Naive thymus-derived CD8-positive, alpha-beta T cell (primary cell): ENCODE measurements around the gene MTHFSD. TPM values are rescaled to one million over a fixed set of nuclear protein-coding genes. Genes with fewer than 3 reads are reported as not detected.
A peak's percentile ranks its signal among the peaks of the same experiment; 100 is the strongest.

ENCODE experiments used
- ATAC-seq, 2 donors: fragments of 150-1000 bp; cut with Tn5 transposase in 1 of 2; sonication (Bioruptor Pico), chemical (Tn5 transposase) in 1 of 2; 1 replicate in 1 of 2; 2 replicates in 1 of 2; pipeline ENCODE4 v1.10.0; 2021; ENCODE audit warnings: mild to moderate bottlenecking in 2 of 2, moderate library complexity in 2 of 2
- POLR2A ChIA-PET: fragments of 350-600 bp; sonication (Branson Sonifier 250); formaldehyde crosslinking; loops from one replicate; lab custom pipeline; 2021; ENCODE audit warnings: antibody characterized with exemption; lab: Charles Lee
- DNase-seq, 10 donors: peaks; one replicate each; pipeline versions ENCODE4 v3.0.0 to v3.0.0-alpha.2; 2020 to 2022
- H3K27ac Mint-ChIP-seq, 10 donors: one replicate each; pipeline ENCODE4 v1.8.0; 2020 to 2022; ENCODE audit warnings: mild to moderate bottlenecking in 10 of 10, mixed read lengths in 10 of 10, moderate library complexity in 4 of 10, inconsistent platforms in 1 of 10
- H3K27me3 Mint-ChIP-seq, 5 donors: one replicate each; pipeline ENCODE4 v1.8.0; 2021 to 2022; ENCODE audit warnings: mixed read lengths in 5 of 5
- H3K36me3 Mint-ChIP-seq, 3 donors: one replicate each; pipeline ENCODE4 v1.8.0; 2020 to 2022; ENCODE audit warnings: mixed read lengths in 3 of 3, mild to moderate bottlenecking in 2 of 3, inconsistent platforms in 1 of 3
- H3K4me1 Mint-ChIP-seq, 4 donors: one replicate each; pipeline ENCODE4 v1.8.0; 2021 to 2022; ENCODE audit warnings: mixed read lengths in 4 of 4
- H3K4me3 Mint-ChIP-seq, 10 donors: one replicate each; pipeline ENCODE4 v1.8.0; 2020 to 2022; ENCODE audit warnings: mild to moderate bottlenecking in 10 of 10, mixed read lengths in 10 of 10, moderate library complexity in 6 of 10, inconsistent platforms in 1 of 10
- H3K9me3 Mint-ChIP-seq, 9 donors: one replicate each; pipeline ENCODE4 v1.8.0; 2020 to 2022; ENCODE audit warnings: mixed read lengths in 9 of 9, mild to moderate bottlenecking in 3 of 9, inconsistent platforms in 1 of 9, moderate library complexity in 1 of 9
- polyA plus RNA-seq, 3 donors: library from polyadenylated mRNA; unstranded; fragments of 300-500 nt; fragmentation: Illumina TruSeq; gene quantifications; one replicate each; pipeline ENCODE4 v1.2.3, GENCODE V29; 2021
- total RNA-seq, 8 experiments: library from RNA in 2 of 8; stranded (reverse) in 2 of 8; gene quantifications; one replicate each; pipeline ENCODE4 v1.2.3 and lab custom pipeline; 2021 to 2026

Gene MTHFSD
- total and polyA plus RNA-seq, 5 experiments from 2014 or later = 9.8 to 41.6 (median 19.0) TPM

GRCh38 chr16:86524029-86524428 is 31.0 kb downstream of the MTHFSD start:
- POLR2A ChIA-PET = no interaction called here
- Mint-ChIP-seq H3K27ac (no peak overlapping the region), H3K4me3 (no peak overlapping the region), H3K9me3 (peaks cover 0 to 9% (median 0%) of the 10 kb centered on the region in 9 donors), H3K36me3 (peaks cover 0 to 9% (median 2%) of the 10 kb centered on the region in 3 donors), H3K27me3 (peaks cover 4 to 23% (median 12%) of the 10 kb centered on the region in 5 donors), H3K4me1 (peaks cover 3 to 10% (median 7%) of the 10 kb centered on the region in 4 donors)
- no peak for DNase-seq
- no peak for ATAC-seq

DNA sequence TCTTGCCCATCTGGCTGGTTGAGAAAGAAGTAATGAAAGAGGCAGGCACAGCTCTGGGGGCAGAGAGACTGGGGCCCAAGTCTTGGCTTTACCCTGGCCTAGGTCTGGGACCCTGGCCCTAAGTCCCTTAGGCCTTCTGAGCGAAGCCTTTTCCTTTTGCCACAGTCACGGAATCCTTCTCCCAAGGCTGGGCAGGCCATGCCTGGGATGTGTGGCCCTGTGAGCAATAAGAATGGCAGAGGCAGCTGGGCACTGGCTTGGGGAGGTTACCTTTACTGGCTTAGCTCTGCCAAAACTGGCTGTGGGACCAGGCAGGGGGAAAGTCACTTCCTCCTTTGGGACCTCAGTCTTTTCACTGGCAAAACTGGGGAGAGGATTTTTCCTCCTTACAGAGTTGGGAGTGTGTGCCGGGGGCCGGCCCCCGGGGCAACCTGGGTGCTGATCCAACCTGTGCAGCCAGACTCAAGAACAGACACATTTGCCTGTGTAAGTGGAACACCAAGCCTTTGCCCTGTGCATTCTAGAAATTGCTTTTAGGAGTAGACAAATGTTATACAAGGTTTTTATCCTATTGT is 31.8 kb downstream of the MTHFSD start:
- Mint-ChIP-seq H3K27ac (no peak overlapping the region), H3K9me3 (peaks cover 0 to 9% (median 0%) of the 10 kb centered on the region in 9 donors), H3K4me1 (peaks cover 3 to 11% (median 7%) of the 10 kb centered on the region in 4 donors), H3K4me3 (no peak overlapping the region), H3K36me3 (peaks cover 0 to 9% (median 2%) of the 10 kb centered on the region in 3 donors), H3K27me3 (peaks cover 7 to 30% (median 19%) of the 10 kb centered on the region in 5 donors)
- POLR2A ChIA-PET = no interaction called here
- DNase-seq (no peak), ATAC-seq (no peak)

GRCh38 chr16:86522634-86523033 is 32.4 kb downstream of the MTHFSD start:
- H3K27ac Mint-ChIP-seq = no peak overlapping the region
- peaks cover 0 to 9% (median 0%) of the 10 kb centered on the region in 9 donors for H3K9me3 Mint-ChIP-seq
- H3K4me1 Mint-ChIP-seq = peaks cover 3 to 11% (median 7%) of the 10 kb centered on the region in 4 donors
- no peak overlapping the region for H3K4me3 Mint-ChIP-seq
- POLR2A ChIA-PET = no interaction called here
- H3K27me3 Mint-ChIP-seq = peaks cover 7 to 37% (median 22%) of the 10 kb centered on the region in 5 donors
- DNase-seq (no peak), ATAC-seq (no peak)
- H3K36me3 Mint-ChIP-seq = peaks cover 0 to 7% (median 2%) of the 10 kb centered on the region in 3 donors

DNA sequence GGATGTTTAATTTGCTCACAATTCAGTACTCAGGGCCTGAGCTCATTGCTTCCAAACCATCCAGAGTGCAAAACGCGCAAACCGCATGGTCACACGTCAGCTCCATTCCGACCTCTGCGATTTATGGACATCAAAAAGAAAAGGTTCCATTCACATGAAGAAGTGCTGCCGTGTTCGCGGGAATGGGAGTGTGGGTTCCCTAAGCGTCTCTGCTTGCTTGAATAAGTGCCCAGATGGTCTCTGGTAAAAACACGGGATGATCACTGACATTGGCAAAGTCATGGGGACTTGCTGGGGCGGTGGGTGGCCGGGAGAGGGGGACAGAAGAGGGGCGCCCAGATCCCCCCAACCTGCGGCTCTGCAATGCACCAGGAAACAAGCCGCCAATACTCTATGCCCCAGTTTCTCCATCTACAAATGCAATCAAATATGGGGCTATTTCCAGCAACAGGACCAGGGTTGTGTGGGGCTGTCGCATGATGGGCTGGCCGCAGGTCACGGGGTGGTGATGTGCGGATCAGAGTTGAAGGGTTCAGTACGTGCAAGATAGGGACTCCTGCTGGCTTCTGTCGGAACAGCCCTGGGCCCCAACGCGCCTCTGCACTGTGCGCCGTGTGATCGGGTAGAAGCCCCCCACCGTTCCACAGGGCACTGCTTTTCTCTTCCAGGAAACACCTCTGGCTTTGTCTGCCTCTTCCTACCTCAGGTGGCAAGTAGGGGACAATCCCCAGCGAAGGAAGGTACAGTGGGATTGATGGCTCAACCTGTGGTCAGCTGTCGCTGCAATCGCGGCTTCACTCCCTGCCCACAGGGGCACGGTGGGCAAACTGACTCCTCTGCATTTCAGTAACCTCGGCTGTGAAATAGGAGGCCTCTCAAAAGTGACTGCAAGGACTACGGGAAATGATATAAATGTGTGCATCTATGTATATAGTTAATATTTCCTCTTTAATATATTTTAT is 33.5 kb downstream of the MTHFSD start:
- Mint-ChIP-seq H3K27ac (no peak overlapping the region), H3K36me3 (peaks cover 0 to 1% (median 0%) of the 10 kb centered on the region in 3 donors), H3K4me1 (peaks cover 4 to 11% (median 7%) of the 10 kb centered on the region in 4 donors), H3K9me3 (peaks cover 0 to 6% (median 0%) of the 10 kb centered on the region in 9 donors), H3K4me3 (peak overlapping the region in 1 of 10 donors; percentile 12), H3K27me3 (peaks cover 11 to 46% (median 29%) of the 10 kb centered on the region in 5 donors)
- ATAC-seq = no peak
- no peak for DNase-seq
- POLR2A ChIA-PET = no interaction called here

GRCh38 chr16:86520317-86521210 is 34.5 kb downstream of the MTHFSD start:
- H3K4me3 Mint-ChIP-seq = peak overlapping the region in 2 of 10 donors; percentile 10
- POLR2A ChIA-PET = no interaction called here

DNA sequence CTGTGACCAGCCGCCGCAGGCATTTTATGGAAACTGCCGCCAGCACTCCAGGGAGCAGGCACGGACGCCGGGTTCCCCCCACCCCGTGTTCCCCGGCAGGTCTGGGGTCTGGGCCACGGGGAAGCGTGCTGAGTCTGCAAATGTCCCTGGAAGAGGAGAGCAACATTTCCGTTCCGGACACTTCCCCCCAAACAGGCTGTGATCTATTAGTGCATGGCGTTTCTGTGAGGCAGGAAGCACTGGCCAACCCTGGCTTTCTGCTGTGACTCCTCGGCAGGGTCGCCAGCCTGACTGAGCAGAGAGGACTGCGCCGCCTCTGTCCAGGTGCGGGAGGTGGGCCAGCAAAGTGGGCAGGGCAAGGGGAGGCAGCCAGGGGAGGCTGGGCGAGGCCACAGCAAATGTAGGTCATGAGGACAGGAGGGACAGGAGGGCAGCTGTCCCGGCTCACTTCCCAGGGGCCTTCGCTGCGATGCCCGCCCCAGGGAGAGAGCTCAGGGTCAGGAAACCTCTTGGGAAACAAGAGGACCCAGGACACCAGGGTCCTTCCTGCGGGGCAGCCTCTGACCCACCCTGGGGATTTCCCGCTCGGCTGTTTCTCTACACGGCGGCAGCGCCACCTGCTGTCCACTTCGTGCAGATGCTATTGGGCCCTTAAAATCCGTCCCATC is 35.3 kb downstream of the MTHFSD start:
- Mint-ChIP-seq H3K4me1 (peaks cover 4 to 11% (median 7%) of the 10 kb centered on the region in 4 donors), H3K27me3 (peaks cover 15 to 58% (median 36%) of the 10 kb centered on the region in 5 donors), H3K4me3 (peak overlapping the region in 5 of 10 donors; percentile 10 to 54 (median 33)), H3K9me3 (no peaks in the 10 kb centered on the region), H3K27ac (peak overlapping the region in 1 of 10 donors; percentile 18), H3K36me3 (no peaks in the 10 kb centered on the region)
- DNase-seq (peak in 9 of 10 donors; percentile 8 to 48 (median 40)), ATAC-seq (peak in 1 of 2 donors; percentile 47)
- POLR2A ChIA-PET = no interaction called here

More at GRCh38 chr16:86520317-86521210, 34.5 kb downstream of the MTHFSD start:
- H3K4me1 Mint-ChIP-seq = peaks cover 4 to 11% (median 7%) of the 10 kb centered on the region in 4 donors
- no peaks in the 10 kb centered on the region for H3K9me3 Mint-ChIP-seq
- no peak for ATAC-seq
- peaks cover 11 to 53% (median 32%) of the 10 kb centered on the region in 5 donors for H3K27me3 Mint-ChIP-seq
- H3K36me3 Mint-ChIP-seq = no peaks in the 10 kb centered on the region
- DNase-seq = no peak
- peak overlapping the region in 3 of 10 donors; percentile 3 to 24 (median 21) for H3K27ac Mint-ChIP-seq

GRCh38 chr16:86519007-86519648 is 35.9 kb downstream of the MTHFSD start:
- H3K27me3 Mint-ChIP-seq = peaks cover 19 to 62% (median 41%) of the 10 kb centered on the region in 5 donors
- peaks cover 4 to 11% (median 7%) of the 10 kb centered on the region in 4 donors for H3K4me1 Mint-ChIP-seq
- no peak for DNase-seq
- peak overlapping the region in 1 of 10 donors; percentile 18 for H3K27ac Mint-ChIP-seq
- H3K36me3 Mint-ChIP-seq = no peaks in the 10 kb centered on the region
- POLR2A ChIA-PET = no interaction called here
- H3K4me3 Mint-ChIP-seq = peak overlapping the region in 4 of 10 donors; percentile 23 to 44 (median 38)
- no peaks in the 10 kb centered on the region for H3K9me3 Mint-ChIP-seq
- ATAC-seq = no peak

DNA sequence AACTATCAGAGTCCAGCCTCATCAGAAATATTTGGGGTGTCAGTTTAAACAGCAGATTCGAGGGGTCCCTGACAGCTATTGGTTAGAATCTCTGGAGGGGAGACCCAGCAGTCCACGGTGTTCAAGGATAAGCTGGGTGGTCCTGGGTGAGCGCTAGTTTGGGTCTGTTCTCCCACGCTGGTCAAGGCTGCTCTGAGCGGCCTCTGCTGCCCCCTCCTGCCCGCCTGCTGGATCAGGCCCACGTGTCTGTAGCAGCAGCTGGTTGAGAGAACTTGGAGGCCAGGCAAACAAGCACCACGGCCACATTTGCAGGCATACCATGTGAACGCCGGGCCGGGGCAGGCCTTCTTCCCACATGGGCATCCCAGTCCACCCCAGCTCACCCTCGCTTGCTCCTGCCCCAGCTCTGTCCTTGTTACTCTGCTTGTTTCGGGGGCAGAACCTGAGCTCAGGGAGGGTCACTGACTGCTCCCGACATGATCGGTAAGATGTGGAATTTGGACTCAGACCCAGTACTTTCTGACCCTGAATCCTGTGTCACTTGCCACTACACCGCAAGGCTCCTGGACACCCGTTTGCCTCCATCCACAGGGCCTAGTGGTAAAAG is 37.3 kb downstream of the MTHFSD start:
- H3K36me3 Mint-ChIP-seq = no peaks in the 10 kb centered on the region
- H3K27me3 Mint-ChIP-seq = peaks cover 27 to 73% (median 51%) of the 10 kb centered on the region in 5 donors
- no peaks in the 10 kb centered on the region for H3K9me3 Mint-ChIP-seq
- H3K4me3 Mint-ChIP-seq = no peak overlapping the region
- DNase-seq (peak in 1 of 10 donors; percentile 14), ATAC-seq (no peak)
- peaks cover 5 to 14% (median 9%) of the 10 kb centered on the region in 4 donors for H3K4me1 Mint-ChIP-seq
- POLR2A ChIA-PET = no interaction called here
- peak overlapping the region in 1 of 10 donors; percentile 2 for H3K27ac Mint-ChIP-seq

DNA sequence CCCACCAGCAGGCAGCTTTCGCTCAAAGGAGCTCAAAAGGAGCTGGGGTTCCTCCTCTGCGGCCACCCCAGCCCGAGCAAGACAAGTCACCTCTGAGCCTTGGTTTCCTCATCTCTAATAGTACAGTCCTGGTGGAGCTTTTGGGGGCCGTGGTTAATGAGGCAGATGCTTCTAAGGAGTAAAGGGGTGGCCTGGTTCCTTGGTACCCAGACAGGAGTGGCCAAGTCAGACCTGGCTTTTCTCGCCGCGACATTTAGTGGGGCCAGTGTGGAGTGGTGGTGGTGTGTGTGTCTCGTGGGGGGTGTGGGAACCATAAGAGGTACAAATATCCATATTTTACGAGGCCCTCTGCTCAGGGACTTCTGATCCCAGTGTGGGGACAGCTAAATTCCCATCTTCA is 38.0 kb downstream of the MTHFSD start:
- Mint-ChIP-seq H3K4me3 (no peak overlapping the region), H3K27me3 (peaks cover 27 to 78% (median 52%) of the 10 kb centered on the region in 5 donors), H3K9me3 (no peaks in the 10 kb centered on the region), H3K27ac (no peak overlapping the region), H3K36me3 (no peaks in the 10 kb centered on the region), H3K4me1 (peaks cover 5 to 14% (median 9%) of the 10 kb centered on the region in 4 donors)
- DNase-seq (no peak), ATAC-seq (no peak)
- POLR2A ChIA-PET = no interaction called here

DNA sequence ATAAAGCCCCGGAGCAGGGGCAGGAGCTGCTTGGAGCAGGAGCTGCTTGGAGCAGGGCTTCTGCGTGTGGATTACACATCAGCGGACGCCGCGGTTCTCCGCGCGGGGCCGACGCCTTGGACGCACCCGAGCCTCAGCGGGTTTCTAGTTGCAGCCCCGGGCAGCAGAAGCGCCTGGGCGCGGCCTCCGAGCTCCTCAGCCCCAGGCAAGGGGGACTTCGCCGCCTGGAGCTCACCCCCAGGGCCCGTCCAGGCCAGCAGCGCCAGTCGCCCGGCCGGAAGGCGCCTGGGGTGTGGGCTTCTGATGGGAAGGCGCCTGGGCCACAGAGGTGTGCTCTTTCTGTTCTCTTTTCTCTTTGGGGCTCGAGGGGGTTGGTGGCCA is 38.4 kb downstream of the MTHFSD start:
- no peaks in the 10 kb centered on the region for H3K36me3 Mint-ChIP-seq
- no peak for DNase-seq
- no peak overlapping the region for H3K4me3 Mint-ChIP-seq
- no peak for ATAC-seq
- no peak overlapping the region for H3K27ac Mint-ChIP-seq
- H3K27me3 Mint-ChIP-seq = peaks cover 27 to 82% (median 53%) of the 10 kb centered on the region in 5 donors
- H3K9me3 Mint-ChIP-seq = no peaks in the 10 kb centered on the region
- POLR2A ChIA-PET = no interaction called here
- peaks cover 5 to 15% (median 11%) of the 10 kb centered on the region in 4 donors for H3K4me1 Mint-ChIP-seq
